ENCODE data around the gene AMDHD1. TPM values are rescaled to one million over a fixed set of nuclear protein-coding genes. Genes with fewer than 3 reads are reported as not detected.

AMDHD1 gene
- total and polyA plus RNA-seq, 8 donors, result 0.23 to 0.37 TPM; not detected in 6

GRCh38 chr12:95974358-95974757 lies 31.2 kb downstream of the AMDHD1 start:
- no peaks in the 10 kb centered on the region for H3K36me3 ChIP-seq
- no peak for TF ChIP-seq CTCF (IDR thresholded peaks at IDR 0.05)
- no peak for TF ChIP-seq EP300 (IDR thresholded peaks at IDR 0.05)
- no peak for TF ChIP-seq POLR2AphosphoS5 (IDR thresholded peaks at IDR 0.05)
- no peak for TF ChIP-seq POLR2A (IDR thresholded peaks at IDR 0.05)
- H3K4me3 ChIP-seq, result no peak overlapping the region
- no peaks in the 10 kb centered on the region for H3K9me3 ChIP-seq
- WGBS, 5 donors, result 24 to 41% (median 35%) methylated on average over 2 of the region's 2 CpGs
- intact Hi-C loops (cut with DNase I; ENCODE audit: low total_unique reads), result no loop called here
- H3K27ac ChIP-seq, result no peak overlapping the region
- no peaks in the 10 kb centered on the region for H3K4me1 ChIP-seq
- no peaks in the 10 kb centered on the region for H3K27me3 ChIP-seq
- DNase-seq, result no peak

DNA sequence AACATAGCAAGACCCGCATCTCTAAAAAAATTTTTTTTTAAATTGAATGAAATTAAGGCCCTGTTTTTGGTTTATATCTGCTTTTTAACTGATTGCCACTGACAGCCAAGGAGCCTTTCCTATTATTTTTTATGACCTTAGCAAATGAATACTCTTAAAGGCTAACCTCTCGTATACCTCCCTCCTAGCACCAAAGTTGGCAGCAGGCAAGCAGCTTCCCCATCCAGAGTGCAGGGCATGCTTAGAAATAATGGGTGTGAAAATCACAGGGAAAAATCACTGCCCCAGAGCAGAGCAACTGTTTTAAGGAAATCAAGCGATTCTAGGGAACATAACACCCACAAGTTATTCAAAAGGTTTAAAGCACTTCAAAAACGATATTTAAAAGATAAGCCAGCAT lies 32.4 kb downstream of the AMDHD1 start:
- Histone ChIP-seq H3K27ac (no peak overlapping the region), H3K36me3 (no peaks in the 10 kb centered on the region), H3K4me1 (no peaks in the 10 kb centered on the region), H3K4me3 (no peak overlapping the region), H3K27me3 (no peaks in the 10 kb centered on the region), H3K9me3 (no peaks in the 10 kb centered on the region)
- no peak for DNase-seq
- TF ChIP-seq POLR2AphosphoS5 (IDR thresholded peaks at IDR 0.05), result no peak
- TF ChIP-seq EP300 (IDR thresholded peaks at IDR 0.05), result no peak
- TF ChIP-seq CTCF (IDR thresholded peaks at IDR 0.05), result no peak
- intact Hi-C loops (cut with DNase I; ENCODE audit: low total_unique reads), result no loop called here
- 88 to 91% (median 90%) methylated on average over 4 of the region's 4 CpGs for WGBS, 5 donors

- 92 to 95% (median 92%) methylated on average over 8 of the region's 8 CpGs for WGBS, 5 donors
- TF ChIP-seq POLR2AphosphoS5 (IDR thresholded peaks at IDR 0.05) (no peak), CTCF (IDR thresholded peaks at IDR 0.05) (no peak), POLR2A (IDR thresholded peaks at IDR 0.05) (no peak), EP300 (IDR thresholded peaks at IDR 0.05) (no peak)
- intact Hi-C loops (cut with DNase I; ENCODE audit: low total_unique reads), result no loop called here
Observed at GRCh38 chr12:95976416-95976832, 33.3 kb downstream of the AMDHD1 start.

DNA sequence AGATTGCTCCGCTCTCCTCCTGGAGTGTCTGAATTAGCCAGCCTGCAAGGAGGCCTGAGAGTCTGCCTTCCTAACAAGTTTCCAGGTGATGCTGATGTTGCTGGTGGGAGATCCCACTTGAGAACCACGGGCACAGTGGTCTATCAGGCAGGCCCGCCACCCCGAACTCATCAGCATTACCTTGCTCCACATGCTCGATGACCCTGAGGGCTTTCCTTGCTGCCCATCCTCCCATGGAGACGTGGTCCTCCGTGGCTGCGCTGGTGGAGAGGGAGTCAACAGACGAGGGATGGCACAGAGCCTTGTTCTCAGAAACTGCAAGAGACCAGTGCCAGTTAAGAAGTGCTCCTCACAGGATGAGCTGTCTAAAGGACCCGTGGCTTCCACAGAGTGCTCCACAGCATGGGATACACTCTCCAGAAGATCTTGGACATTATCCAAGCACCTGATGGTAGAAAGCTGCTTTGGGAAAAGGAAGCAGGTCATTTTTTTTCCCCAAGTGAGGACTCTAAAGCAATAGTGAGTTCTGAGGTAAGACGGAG lies 34.7 kb downstream of the AMDHD1 start:
- no peak overlapping the region for H3K27ac ChIP-seq
- H3K4me3 ChIP-seq, result no peak overlapping the region
- H3K9me3 ChIP-seq, result no peaks in the 10 kb centered on the region
- H3K27me3 ChIP-seq, result no peaks in the 10 kb centered on the region
- TF ChIP-seq EP300 (IDR thresholded peaks at IDR 0.05), result no peak
- no peak for TF ChIP-seq CTCF (IDR thresholded peaks at IDR 0.05)
- H3K36me3 ChIP-seq, result no peaks in the 10 kb centered on the region
- H3K4me1 ChIP-seq, result no peaks in the 10 kb centered on the region
- DNase-seq, result no peak
- WGBS, 5 donors, result 81 to 93% (median 90%) methylated on average over 4 to 11 of the region's 11 CpGs
- intact Hi-C loops (cut with DNase I; ENCODE audit: low total_unique reads), result no loop called here

More at GRCh38 chr12:95976416-95976832, 33.3 kb downstream of the AMDHD1 start:
- no peak for DNase-seq
- H3K36me3 ChIP-seq, result no peaks in the 10 kb centered on the region
- no peak overlapping the region for H3K4me3 ChIP-seq
- no peaks in the 10 kb centered on the region for H3K4me1 ChIP-seq
- no peaks in the 10 kb centered on the region for H3K9me3 ChIP-seq
- no peak overlapping the region for H3K27ac ChIP-seq
- no peaks in the 10 kb centered on the region for H3K27me3 ChIP-seq
